Measurements from ENCODE around the gene FIBCD1. TPM values are rescaled to one million over a fixed set of nuclear protein-coding genes. Genes with fewer than 3 reads are reported as not detected.

FIBCD1 gene
- total RNA-seq, 1 experiment from 2014 or later = 1.4 TPM

GRCh38 chr9:130963337-130963908 is 24.4 kb upstream of the FIBCD1 start:
- intact Hi-C loops (cut with micrococcal nuclease; ENCODE audit: unreplicated experiment) = no loop called here
- no TSS peak for BruUV-seq (replicated peaks)
- CTCF ChIA-PET = interaction anchor here (1.3 kb wide), 1 partner anchor 35 kb away, joined by 4 read pairs; no protein-coding TSS in a partner anchor
- Mint-ChIP-seq H3K36me3 (ENCODE audit: insufficient read depth, unreplicated experiment) (peaks cover 14% of the 10 kb centered on the region), H3K27me3 (ENCODE audit: unreplicated experiment) (no peaks in the 10 kb centered on the region), H3K27ac (ENCODE audit: unreplicated experiment) (no peak overlapping the region), H3K4me3 (ENCODE audit: low read depth, unreplicated experiment) (no peak overlapping the region), H3K4me1 (ENCODE audit: low read depth, unreplicated experiment) (peaks cover 17% of the 10 kb centered on the region), H3K9me3 (ENCODE audit: low read depth, unreplicated experiment) (peaks cover 4% of the 10 kb centered on the region)
- no peak for DNase-seq
- TF ChIP-seq CTCF (IDR thresholded peaks at IDR 0.05; ENCODE audit: unreplicated experiment) = no peak

DNA sequence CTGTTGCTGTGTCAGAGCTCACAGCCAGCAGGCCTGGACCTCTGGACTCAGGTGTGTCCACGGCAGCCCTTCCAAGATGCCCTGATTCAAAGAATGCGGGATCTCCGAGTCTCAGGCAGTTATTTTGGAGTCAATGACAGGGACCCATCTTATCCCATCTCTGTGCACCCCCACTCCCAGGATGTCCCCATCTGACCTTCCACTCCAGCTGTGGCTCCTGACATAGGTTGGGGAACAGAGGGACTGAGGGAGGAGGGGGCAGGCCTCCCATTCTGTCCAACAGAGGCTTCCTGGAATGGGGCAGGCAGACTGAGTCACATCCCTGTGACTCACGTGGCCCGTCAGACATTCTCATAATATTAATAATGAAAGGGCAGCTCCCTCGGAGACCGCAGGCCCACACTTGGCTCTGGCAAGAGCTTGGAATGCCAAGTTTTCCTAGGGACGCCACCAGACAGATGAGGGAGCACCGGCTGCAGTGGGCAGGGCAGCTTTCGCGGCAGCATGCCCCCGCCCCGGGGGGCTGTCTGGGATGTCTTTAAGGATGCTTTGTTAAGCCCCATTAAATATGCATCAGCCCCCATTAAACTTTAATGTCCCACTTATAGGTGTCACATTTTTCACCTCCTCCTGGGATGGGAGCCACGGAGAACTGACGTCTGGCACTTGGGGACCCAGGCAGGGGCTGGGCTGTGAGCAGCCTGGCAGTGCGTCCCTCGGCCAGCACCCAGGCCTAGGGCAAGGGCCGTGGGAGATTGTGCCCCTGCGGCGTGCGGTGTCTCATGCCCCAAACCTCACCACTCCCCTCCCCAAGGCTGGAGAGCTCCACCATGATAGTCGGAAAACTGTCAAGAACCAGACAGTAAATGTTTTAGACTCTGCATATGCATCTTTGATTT is 23.6 kb upstream of the FIBCD1 start:
- Mint-ChIP-seq H3K4me1 (ENCODE audit: low read depth, unreplicated experiment) (peaks cover 17% of the 10 kb centered on the region), H3K4me3 (ENCODE audit: low read depth, unreplicated experiment) (peak overlapping the region; percentile 17), H3K9me3 (ENCODE audit: low read depth, unreplicated experiment) (peaks cover 4% of the 10 kb centered on the region), H3K27me3 (ENCODE audit: unreplicated experiment) (no peaks in the 10 kb centered on the region), H3K36me3 (ENCODE audit: insufficient read depth, unreplicated experiment) (peaks cover 14% of the 10 kb centered on the region), H3K27ac (ENCODE audit: unreplicated experiment) (no peak overlapping the region)
- CTCF ChIA-PET = interaction anchor here (0.6 to 1.3 kb wide), 2 partner anchors 36 to 340 kb away, joined by 3 to 4 read pairs; no protein-coding TSS in a partner anchor
- no TSS peak for BruUV-seq (replicated peaks)
- DNase-seq = peak; percentile 67
- intact Hi-C loops (cut with micrococcal nuclease; ENCODE audit: unreplicated experiment) = no loop called here
- TF ChIP-seq CTCF (IDR thresholded peaks at IDR 0.05; ENCODE audit: unreplicated experiment) = no peak

DNA sequence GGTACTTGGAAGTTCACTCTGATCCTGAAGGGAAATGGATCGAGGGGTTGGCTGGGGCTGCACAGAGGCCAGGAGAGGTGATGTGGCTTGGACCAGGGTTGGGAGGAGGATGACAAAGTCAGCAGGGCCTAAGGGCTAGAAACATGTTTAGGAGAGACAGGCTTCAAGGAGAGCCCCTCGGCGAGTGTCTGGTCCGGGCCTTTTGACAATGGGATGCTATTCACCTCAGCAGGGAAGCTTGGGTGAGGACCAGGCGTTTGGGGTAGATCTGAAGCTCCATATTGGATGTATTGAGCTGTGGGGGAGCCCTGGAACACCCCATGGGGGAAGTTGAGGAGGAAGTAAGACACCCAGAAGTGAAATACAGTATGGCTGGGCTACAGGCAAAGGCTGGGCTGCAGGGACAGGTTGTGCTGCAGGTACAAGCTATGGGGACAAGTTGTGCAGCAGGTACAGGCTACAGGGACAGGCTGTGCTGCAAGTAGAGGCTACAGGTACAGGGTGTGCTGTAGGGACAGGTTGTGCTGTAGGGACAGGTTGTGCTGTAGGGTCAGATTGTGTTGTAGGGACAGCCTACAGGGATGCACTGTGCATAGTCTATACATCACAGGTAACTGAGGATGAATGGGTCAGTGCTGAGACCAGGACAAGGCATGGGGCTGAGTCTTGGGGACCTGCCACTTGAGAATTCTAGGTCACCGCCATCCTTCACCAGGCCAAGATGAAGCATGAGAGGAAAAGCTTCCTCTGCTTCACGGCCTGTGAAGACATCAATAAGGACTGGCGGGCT is 22.7 kb upstream of the FIBCD1 start:
- peaks cover 17% of the 10 kb centered on the region for H3K4me1 Mint-ChIP-seq (ENCODE audit: low read depth, unreplicated experiment)
- peaks cover 4% of the 10 kb centered on the region for H3K9me3 Mint-ChIP-seq (ENCODE audit: low read depth, unreplicated experiment)
- H3K27me3 Mint-ChIP-seq (ENCODE audit: unreplicated experiment) = no peaks in the 10 kb centered on the region
- peaks cover 14% of the 10 kb centered on the region for H3K36me3 Mint-ChIP-seq (ENCODE audit: insufficient read depth, unreplicated experiment)
- intact Hi-C loops (cut with micrococcal nuclease; ENCODE audit: unreplicated experiment) = no loop called here
- no peak overlapping the region for H3K4me3 Mint-ChIP-seq (ENCODE audit: low read depth, unreplicated experiment)
- CTCF ChIA-PET = interaction anchor here (1.3 kb wide), 1 partner anchor 37 kb away, joined by 4 read pairs; no protein-coding TSS in a partner anchor
- TF ChIP-seq CTCF (IDR thresholded peaks at IDR 0.05; ENCODE audit: unreplicated experiment) = no peak
- no peak for DNase-seq
- H3K27ac Mint-ChIP-seq (ENCODE audit: unreplicated experiment) = peak overlapping the region; percentile 46
- no TSS peak for BruUV-seq (replicated peaks)

All from Calu3 (cell line).